GM18526 (cell line): ENCODE results near the gene MCTP1.

Experiments
- POLR2A ChIP-seq: IDR thresholded peaks from 3 replicates; pipeline ENCODE4 v1.6.1; 2011; ENCODE audit not compliant: insufficient read length; ENCODE audit errors: extremely low read depth

Gene MCTP1

GRCh38 chr5:95130941-95131340 lies 154.0 kb downstream of the MCTP1 start:
- no peak for TF ChIP-seq POLR2A

GRCh38 chr5:95124731-95125130 lies 160.2 kb downstream of the MCTP1 start:
- TF ChIP-seq POLR2A = no peak

- no peak for TF ChIP-seq POLR2A
Measured at GRCh38 chr5:95124101-95124500, 160.8 kb downstream of the MCTP1 start.

- TF ChIP-seq POLR2A = no peak
Measured at GRCh38 chr5:95114902-95115301, 170.0 kb downstream of the MCTP1 start.

GRCh38 chr5:95114305-95114704 lies 170.6 kb downstream of the MCTP1 start:
- no peak for TF ChIP-seq POLR2A

GRCh38 chr5:95113489-95113888 lies 171.4 kb downstream of the MCTP1 start:
- TF ChIP-seq POLR2A = no peak

- no peak for TF ChIP-seq POLR2A
Measured at GRCh38 chr5:95111141-95111540, 173.8 kb downstream of the MCTP1 start.

- TF ChIP-seq POLR2A = no peak
Measured at GRCh38 chr5:95110118-95110517, 174.8 kb downstream of the MCTP1 start.

GRCh38 chr5:95107138-95107537 lies 177.8 kb downstream of the MCTP1 start:
- TF ChIP-seq POLR2A = no peak

- no peak for TF ChIP-seq POLR2A
Measured at GRCh38 chr5:95105638-95106037, 179.3 kb downstream of the MCTP1 start.

GRCh38 chr5:95102687-95103086 lies 182.2 kb downstream of the MCTP1 start:
- TF ChIP-seq POLR2A = no peak

- no peak for TF ChIP-seq POLR2A
Measured at GRCh38 chr5:95102080-95102479, 182.8 kb downstream of the MCTP1 start.

- TF ChIP-seq POLR2A = no peak
Measured at GRCh38 chr5:95100551-95100950, 184.3 kb downstream of the MCTP1 start.

GRCh38 chr5:95098012-95098411 lies 186.9 kb downstream of the MCTP1 start:
- TF ChIP-seq POLR2A = no peak

GRCh38 chr5:95093211-95093610 lies 191.7 kb downstream of the MCTP1 start:
- TF ChIP-seq POLR2A = no peak

- TF ChIP-seq POLR2A = no peak
Measured at GRCh38 chr5:95090774-95091173, 194.1 kb downstream of the MCTP1 start.

GRCh38 chr5:95087816-95088317 lies 197.0 kb downstream of the MCTP1 start:
- TF ChIP-seq POLR2A = peak; percentile 22
